ENCODE data around the gene DMD.

DNA sequence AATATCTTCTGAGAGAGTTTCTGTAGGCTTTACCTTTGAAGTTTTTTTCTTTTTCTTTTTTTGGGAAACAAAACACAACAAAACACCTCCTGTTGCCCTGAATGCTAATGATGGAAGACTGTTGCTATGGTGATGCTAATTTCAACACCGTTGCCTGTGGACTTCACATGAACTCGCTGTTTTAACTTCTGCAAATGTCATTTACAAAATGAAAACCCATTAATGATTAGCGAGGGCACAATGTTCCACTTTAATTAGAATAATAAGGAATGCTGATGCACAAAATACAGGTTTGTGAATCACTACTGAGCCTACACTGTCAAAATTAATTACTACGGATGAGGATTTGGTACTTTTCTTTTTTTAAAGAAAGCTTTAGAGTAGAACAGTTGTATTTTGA is 1912.4 kb downstream of the DMD start:
- TF ChIP-seq, protein P1, sequence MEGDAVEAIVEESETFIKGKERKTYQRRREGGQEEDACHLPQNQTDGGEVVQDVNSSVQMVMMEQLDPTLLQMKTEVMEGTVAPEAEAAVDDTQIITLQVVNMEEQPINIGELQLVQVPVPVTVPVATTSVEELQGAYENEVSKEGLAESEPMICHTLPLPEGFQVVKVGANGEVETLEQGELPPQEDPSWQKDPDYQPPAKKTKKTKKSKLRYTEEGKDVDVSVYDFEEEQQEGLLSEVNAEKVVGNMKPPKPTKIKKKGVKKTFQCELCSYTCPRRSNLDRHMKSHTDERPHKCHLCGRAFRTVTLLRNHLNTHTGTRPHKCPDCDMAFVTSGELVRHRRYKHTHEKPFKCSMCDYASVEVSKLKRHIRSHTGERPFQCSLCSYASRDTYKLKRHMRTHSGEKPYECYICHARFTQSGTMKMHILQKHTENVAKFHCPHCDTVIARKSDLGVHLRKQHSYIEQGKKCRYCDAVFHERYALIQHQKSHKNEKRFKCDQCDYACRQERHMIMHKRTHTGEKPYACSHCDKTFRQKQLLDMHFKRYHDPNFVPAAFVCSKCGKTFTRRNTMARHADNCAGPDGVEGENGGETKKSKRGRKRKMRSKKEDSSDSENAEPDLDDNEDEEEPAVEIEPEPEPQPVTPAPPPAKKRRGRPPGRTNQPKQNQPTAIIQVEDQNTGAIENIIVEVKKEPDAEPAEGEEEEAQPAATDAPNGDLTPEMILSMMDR (IDR thresholded peaks at IDR 0.05) = no peak
- TF ChIP-seq MAFK (IDR thresholded peaks at IDR 0.05; ENCODE audit: partially characterized antibody) = no peak
- no peak for TF ChIP-seq PHF8 (IDR thresholded peaks at IDR 0.05; ENCODE audit: borderline replicate concordance, low read depth)
- no peak for TF ChIP-seq KDM5A (IDR thresholded peaks at IDR 0.05)

Data from A549 (cell line).